Stomach (tissue), 4 donors: ENCODE data around the gene PKDCC.

Experiments used
- CTCF ChIP-seq, 7 experiments: fragments of 450-650 bp in 4 of 7; fragments of 200-600 bp in 3 of 7; sonication (generic) in 3 of 7; IDR thresholded peaks; one replicate each; pipeline ENCODE4 v1.5.1; 2016 to 2019; ENCODE audit warnings: antibody characterized with exemption in 7 of 7, control low read depth in 2 of 7, mild to moderate bottlenecking in 1 of 7
- EP300 ChIP-seq: sonication (generic); formaldehyde crosslinking; IDR thresholded peaks from one replicate; pipeline ENCODE4 v1.6.1; 2017; ENCODE audit warnings: antibody characterized with exemption
- POLR2A ChIP-seq, 4 donors: fragments of 450-650 bp; IDR thresholded peaks; one replicate each; pipeline ENCODE4 v1.6.1; 2016; ENCODE audit warnings: antibody characterized with exemption in 4 of 4, control low read depth in 2 of 4, mild to moderate bottlenecking in 1 of 4, moderate library complexity in 1 of 4
- POLR2AphosphoS5 ChIP-seq, 3 donors: sonication (generic); formaldehyde crosslinking; IDR thresholded peaks; one replicate each; pipeline ENCODE4 v1.6.1; 2016; ENCODE audit warnings: antibody characterized with exemption in 3 of 3

- TF ChIP-seq POLR2A (IDR thresholded peaks at IDR 0.05) (no peak), CTCF (IDR thresholded peaks at IDR 0.05) (no peak), POLR2AphosphoS5 (IDR thresholded peaks at IDR 0.05) (no peak), EP300 (no peak)
These were observed 21.7 kb downstream of the PKDCC start for GRCh38 chr2:42069568-42069967.
